Esophagus squamous epithelium (tissue), 5 donors: ENCODE results near the gene CACNA1H. TPM values are rescaled to one million over a fixed set of nuclear protein-coding genes. Genes with fewer than 3 reads are reported as not detected.

Experiments used
- DNase-seq: peaks from one replicate; lab custom pipeline; 2025; lab: John Stamatoyannopoulos, UW
- H3K27ac ChIP-seq, 4 donors: fragments of 200-600 bp; sonication (generic); one replicate each; pipeline ENCODE4 v1.5.1; 2016 to 2019; ENCODE audit warnings: mild to moderate bottlenecking in 1 of 4
- H3K27me3 ChIP-seq, 4 donors: fragments of 200-600 bp; sonication (generic); 1 replicate in 3 of 4; 2 replicates in 1 of 4; pipeline versions ENCODE4 v1.5.1 to v1.6.0; 2017 to 2021; ENCODE audit warnings: antibody characterized with exemption in 1 of 4
- H3K36me3 ChIP-seq, 3 donors: fragments of 200-600 bp; sonication (generic); one replicate each; pipeline ENCODE4 v1.5.1; 2016 to 2019
- H3K4me1 ChIP-seq, 3 donors: fragments of 200-600 bp; sonication (generic); one replicate each; pipeline ENCODE4 v1.5.1; 2017 to 2019
- H3K4me3 ChIP-seq, 4 donors: fragments of 200-600 bp; sonication (generic); 1 replicate in 3 of 4; 2 replicates in 1 of 4; pipeline ENCODE4 v1.5.1; 2016 to 2019; ENCODE audit warnings: mild to moderate bottlenecking in 2 of 4, moderate library complexity in 1 of 4
- H3K9me3 ChIP-seq, 3 donors: fragments of 200-600 bp; sonication (generic); one replicate each; pipeline ENCODE4 v1.5.1; 2016 to 2019
- POLR2A ChIP-seq, 4 donors: fragments of 450-650 bp; IDR thresholded peaks; one replicate each; pipeline ENCODE4 v1.6.1; 2017; ENCODE audit warnings: antibody characterized with exemption in 4 of 4, mild to moderate bottlenecking in 4 of 4, moderate library complexity in 3 of 4
- WGBS, 2 donors: methylation state at CpG; one replicate each; pipeline ENCODE4 v1.1.5; 2018; 5-methylcytosine and 5-hydroxymethylcytosine counted together
- intact Hi-C: fragments of 100-400 bp; cut with DNase I; formaldehyde crosslinking; loops from one replicate; pipeline ENCODE4 v1.15.0; 2022
- total RNA-seq, 4 donors: library from RNA; depleted of rRNA; stranded (reverse); fragments of >200 nt; gene quantifications; one replicate each; pipeline ENCODE4 v1.1.0, GENCODE V29; 2016
- TF ChIP-seq, protein P1 (sequence below), 6 experiments: fragments of 450-650 bp in 4 of 6; fragments of 200-600 bp in 2 of 6; sonication (generic) in 2 of 6; IDR thresholded peaks; one replicate each; pipeline ENCODE4 v1.5.1; 2016 to 2019; ENCODE audit warnings: antibody characterized with exemption in 6 of 6, mild to moderate bottlenecking in 4 of 6, moderate library complexity in 4 of 6
- donor health status: DM: yes; HTN: yes; CAD: no.

The CACNA1H gene
- total RNA-seq, 4 donors from 2014 or later = 1.7 to 14.7 (median 5.6) TPM

DNA sequence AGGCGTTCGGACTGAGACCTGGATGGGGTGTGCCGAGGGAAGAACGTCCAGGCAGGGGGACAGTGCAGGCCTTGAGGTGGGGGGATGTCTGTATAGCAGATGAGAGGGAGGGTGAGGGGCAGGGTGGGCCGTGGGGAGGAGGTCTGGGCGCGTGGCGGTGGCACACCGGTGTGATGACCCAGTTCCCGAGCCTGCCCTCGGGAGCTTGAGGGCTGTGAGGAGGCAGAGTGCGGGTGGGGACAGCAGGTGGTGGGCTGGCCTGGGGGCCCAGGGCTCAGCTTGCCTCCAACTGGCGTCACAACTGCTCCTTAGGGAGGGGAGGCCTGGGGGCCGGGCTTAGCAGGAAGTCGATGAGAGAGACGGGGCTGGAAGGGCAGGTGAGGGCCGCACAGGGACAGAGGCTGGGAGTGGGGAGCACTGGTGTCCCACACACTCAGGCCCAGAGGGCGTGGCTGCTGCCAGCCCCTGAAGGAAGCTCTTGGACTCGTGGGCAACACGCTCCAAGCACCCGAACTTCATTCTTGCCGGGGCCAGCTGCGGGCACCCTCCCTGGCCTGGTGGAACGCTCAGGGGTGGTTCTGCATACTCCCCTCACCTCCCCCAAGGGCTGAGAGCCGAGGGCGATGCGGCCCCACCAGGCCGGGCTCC, 6.5 kb downstream of the CACNA1H start:
- H3K4me1 ChIP-seq = peaks cover 16 to 70% (median 23%) of the 10 kb centered on the region in 3 donors
- H3K9me3 ChIP-seq = no peaks in the 10 kb centered on the region
- DNase-seq = no peak
- intact Hi-C loops = no loop called here
- H3K27me3 ChIP-seq = peaks cover 7 to 96% (median 14%) of the 10 kb centered on the region in 4 donors
- no peaks in the 10 kb centered on the region for H3K36me3 ChIP-seq
- 46 to 71% methylated on average over 10 to 12 of the region's 28 CpGs for WGBS, 2 donors
- TF ChIP-seq POLR2A (IDR thresholded peaks at IDR 0.05) = no peak
- TF ChIP-seq, protein P1, sequence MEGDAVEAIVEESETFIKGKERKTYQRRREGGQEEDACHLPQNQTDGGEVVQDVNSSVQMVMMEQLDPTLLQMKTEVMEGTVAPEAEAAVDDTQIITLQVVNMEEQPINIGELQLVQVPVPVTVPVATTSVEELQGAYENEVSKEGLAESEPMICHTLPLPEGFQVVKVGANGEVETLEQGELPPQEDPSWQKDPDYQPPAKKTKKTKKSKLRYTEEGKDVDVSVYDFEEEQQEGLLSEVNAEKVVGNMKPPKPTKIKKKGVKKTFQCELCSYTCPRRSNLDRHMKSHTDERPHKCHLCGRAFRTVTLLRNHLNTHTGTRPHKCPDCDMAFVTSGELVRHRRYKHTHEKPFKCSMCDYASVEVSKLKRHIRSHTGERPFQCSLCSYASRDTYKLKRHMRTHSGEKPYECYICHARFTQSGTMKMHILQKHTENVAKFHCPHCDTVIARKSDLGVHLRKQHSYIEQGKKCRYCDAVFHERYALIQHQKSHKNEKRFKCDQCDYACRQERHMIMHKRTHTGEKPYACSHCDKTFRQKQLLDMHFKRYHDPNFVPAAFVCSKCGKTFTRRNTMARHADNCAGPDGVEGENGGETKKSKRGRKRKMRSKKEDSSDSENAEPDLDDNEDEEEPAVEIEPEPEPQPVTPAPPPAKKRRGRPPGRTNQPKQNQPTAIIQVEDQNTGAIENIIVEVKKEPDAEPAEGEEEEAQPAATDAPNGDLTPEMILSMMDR (IDR thresholded peaks at IDR 0.05) = no peak
- H3K27ac ChIP-seq = peak overlapping the region; percentile 59 to 88 (median 82)
- peak overlapping the region in 1 of 4 donors; percentile 31 for H3K4me3 ChIP-seq

GRCh38 chr16:1159973-1160772, 7.3 kb downstream of the CACNA1H start:
- no peak for DNase-seq
- H3K9me3 ChIP-seq = no peaks in the 10 kb centered on the region
- H3K4me1 ChIP-seq = peaks cover 15 to 63% (median 23%) of the 10 kb centered on the region in 3 donors
- H3K27ac ChIP-seq = peak overlapping the region in 3 of 4 donors; percentile 81 to 88 (median 83)
- TF ChIP-seq, protein P1 (IDR thresholded peaks at IDR 0.05) = no peak
- TF ChIP-seq POLR2A (IDR thresholded peaks at IDR 0.05) = no peak
- WGBS, 2 donors = 17 to 47% methylated on average over 3 to 24 of the region's 56 CpGs
- no peaks in the 10 kb centered on the region for H3K36me3 ChIP-seq
- intact Hi-C loops = no loop called here
- H3K27me3 ChIP-seq = peaks cover 4 to 89% (median 9%) of the 10 kb centered on the region in 4 donors
- H3K4me3 ChIP-seq = peak overlapping the region in 1 of 4 donors; percentile 31

DNA sequence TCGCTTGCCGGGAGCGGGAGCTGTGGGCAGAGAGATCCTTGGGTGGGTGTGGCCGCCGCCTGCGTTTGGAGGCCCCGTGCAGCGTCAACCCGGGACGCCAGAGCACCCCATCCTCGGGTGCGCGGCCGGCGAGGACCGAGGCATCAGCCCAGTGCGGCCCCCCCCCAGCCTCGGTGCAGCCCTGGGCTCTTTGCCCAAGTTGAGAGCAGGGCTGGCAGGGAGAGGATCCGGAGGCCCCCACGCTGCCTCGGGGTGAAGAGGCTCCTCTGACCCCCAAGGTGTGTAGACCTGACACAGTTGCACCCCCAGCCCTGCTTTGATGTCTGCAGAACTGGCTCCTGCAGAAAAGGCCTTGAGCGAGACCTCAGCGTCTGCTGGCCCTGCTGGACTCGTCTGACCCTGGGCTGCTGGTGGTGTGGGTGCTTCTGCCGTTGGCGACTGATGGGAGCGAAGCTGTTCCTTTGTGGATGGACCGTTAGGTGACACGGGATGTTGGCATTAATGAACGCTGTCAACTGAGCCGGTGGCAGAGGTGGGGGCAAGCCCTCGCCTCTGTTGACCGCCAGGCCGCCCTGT, 8.0 kb downstream of the CACNA1H start:
- Histone ChIP-seq H3K27ac (peak overlapping the region in 3 of 4 donors; percentile 81 to 88 (median 83)), H3K9me3 (no peaks in the 10 kb centered on the region), H3K36me3 (no peaks in the 10 kb centered on the region), H3K4me3 (no peak overlapping the region), H3K4me1 (peaks cover 15 to 56% (median 23%) of the 10 kb centered on the region in 3 donors), H3K27me3 (peaks cover 0 to 82% (median 7%) of the 10 kb centered on the region in 4 donors)
- DNase-seq = no peak
- TF ChIP-seq POLR2A (IDR thresholded peaks at IDR 0.05) = no peak
- TF ChIP-seq, protein P1 (IDR thresholded peaks at IDR 0.05) = no peak
- no CpG with 5 or more reads among the region's 34 CpGs for WGBS, 2 donors
- intact Hi-C loops = no loop called here

DNA sequence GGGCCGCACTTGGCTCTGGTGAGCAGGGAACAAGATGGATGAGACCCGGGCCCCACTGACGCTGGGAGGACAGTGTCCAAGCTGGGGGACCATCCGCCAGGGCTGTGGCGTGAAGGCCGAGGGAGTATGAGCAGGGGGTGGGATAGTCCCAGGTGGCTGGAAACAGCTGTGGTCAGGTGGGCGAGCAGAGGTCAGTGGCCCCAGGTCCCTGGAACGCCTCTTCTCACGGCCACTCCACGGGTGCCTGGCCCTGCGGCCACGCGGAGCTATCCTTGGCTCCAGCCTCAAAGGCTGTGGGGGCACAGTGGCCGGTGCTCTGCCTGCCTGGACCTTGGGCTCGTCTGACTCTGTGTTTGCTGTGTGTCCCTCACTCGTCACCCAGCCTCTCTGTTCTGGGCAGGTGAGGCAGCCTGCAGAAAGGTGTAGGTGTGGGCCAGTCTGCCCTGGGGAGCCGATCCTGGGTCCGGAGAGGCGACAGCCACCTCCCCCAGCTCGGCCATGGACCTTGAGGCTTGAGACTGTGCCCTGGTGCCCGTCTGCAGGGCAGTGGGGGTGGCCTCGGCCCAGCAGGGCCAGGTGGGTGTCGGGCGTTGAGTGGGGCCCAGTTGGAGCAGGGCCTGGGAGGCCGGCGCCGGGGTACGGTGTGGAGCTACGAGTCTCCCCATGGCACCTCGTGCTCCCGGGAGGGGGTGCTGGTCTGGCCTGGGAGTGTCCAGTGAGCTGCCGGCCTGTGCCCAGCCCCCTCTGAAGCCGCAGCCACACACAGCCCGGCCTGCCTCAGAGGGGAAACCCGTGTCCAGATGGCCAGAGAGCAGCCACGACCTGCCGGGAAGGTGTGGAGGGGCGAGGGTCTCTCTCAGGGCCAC, 10.0 kb downstream of the CACNA1H start:
- 67 to 77% methylated on average over 3 to 10 of the region's 38 CpGs for WGBS, 2 donors
- no peak for TF ChIP-seq POLR2A (IDR thresholded peaks at IDR 0.05)
- DNase-seq = no peak
- H3K27me3 ChIP-seq = peaks cover 0 to 72% (median 6%) of the 10 kb centered on the region in 4 donors
- no peaks in the 10 kb centered on the region for H3K9me3 ChIP-seq
- no peaks in the 10 kb centered on the region for H3K36me3 ChIP-seq
- H3K4me1 ChIP-seq = peaks cover 18 to 47% (median 18%) of the 10 kb centered on the region in 3 donors
- no peak overlapping the region for H3K4me3 ChIP-seq
- peak overlapping the region in 2 of 4 donors; percentile 22 to 55 for H3K27ac ChIP-seq
- intact Hi-C loops = no loop called here

DNA sequence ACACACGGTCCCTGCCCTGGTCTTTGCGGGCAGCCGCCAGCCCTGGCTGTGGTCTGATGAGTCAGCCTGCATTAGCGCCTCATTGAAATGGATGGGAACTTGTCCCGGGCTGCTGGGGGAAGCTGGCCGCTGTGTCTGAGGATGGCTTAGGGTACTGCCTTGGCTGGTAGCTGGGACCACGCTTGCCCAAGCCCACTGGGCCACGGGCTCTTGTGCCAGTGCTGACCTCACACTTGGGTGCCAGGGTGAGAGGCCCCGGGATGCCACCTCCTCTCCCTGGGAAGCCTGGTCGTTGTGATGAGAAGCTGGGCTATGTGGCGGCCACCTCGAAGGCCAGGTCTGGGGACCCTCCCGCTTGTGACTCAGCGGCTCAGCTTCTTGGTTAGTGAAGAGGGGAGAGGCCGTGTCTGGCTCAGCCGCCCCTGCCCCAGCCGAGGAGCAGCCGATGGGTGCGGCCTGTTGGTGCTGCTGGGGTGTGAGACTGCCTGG, 10.7 kb downstream of the CACNA1H start:
- H3K27me3 ChIP-seq = peaks cover 0 to 72% (median 6%) of the 10 kb centered on the region in 4 donors
- no peak for DNase-seq
- no peaks in the 10 kb centered on the region for H3K9me3 ChIP-seq
- no peaks in the 10 kb centered on the region for H3K36me3 ChIP-seq
- WGBS, 2 donors = 63% methylated on average over 3 of the region's 19 CpGs; no CpG with 5 or more reads in 1 of the 2 donors
- H3K4me3 ChIP-seq = no peak overlapping the region
- peaks cover 16 to 49% (median 19%) of the 10 kb centered on the region in 3 donors for H3K4me1 ChIP-seq
- TF ChIP-seq, protein P1 (IDR thresholded peaks at IDR 0.05) = no peak
- no peak for TF ChIP-seq POLR2A (IDR thresholded peaks at IDR 0.05)
- H3K27ac ChIP-seq = peak overlapping the region in 2 of 4 donors; percentile 22 to 55
- intact Hi-C loops = no loop called here
